ENCODE measurements around the gene TRIM40.

GRCh38 chr6:30154061-30154460, 18.1 kb downstream of the TRIM40 start:
- TF ChIP-seq CTCF (IDR thresholded peaks at IDR 0.05) = no peak
- TF ChIP-seq POLR2AphosphoS5 (IDR thresholded peaks at IDR 0.05; ENCODE audit: insufficient read depth in 1 of 2, low read depth in 1 of 2) = no peak
- no peak for TF ChIP-seq POLR2A (IDR thresholded peaks at IDR 0.05)

Measured in vagina (tissue), 2 donors.